Breast epithelium (tissue), 4 donors: Measurements from ENCODE around the gene FLT3LG. TPM values are rescaled to one million over a fixed set of nuclear protein-coding genes. Genes with fewer than 3 reads are reported as not detected.

Experiments
- DNase-seq, 2 donors: peaks; one replicate each; pipeline ENCODE4 v3.0.0-alpha.2; 2019; ENCODE audit warnings: low spot score in 2 of 2
- H3K27ac ChIP-seq, 2 donors: fragments of 200-600 bp; sonication (generic) in 1 of 2; one replicate each; pipeline ENCODE4 v1.5.1; 2016 to 2019; ENCODE audit warnings: mild to moderate bottlenecking in 1 of 2
- H3K27me3 ChIP-seq, 2 donors: fragments of 200-600 bp; sonication (generic) in 1 of 2; one replicate each; pipeline versions ENCODE4 v1.5.1 to v1.6.0; 2017 to 2019; ENCODE audit warnings: control low read depth in 1 of 2, mild to moderate bottlenecking in 1 of 2
- H3K36me3 ChIP-seq: fragments of 200-600 bp; one replicate; pipeline ENCODE4 v1.5.1; 2019
- H3K4me1 ChIP-seq, 2 donors: fragments of 200-600 bp; sonication (generic); one replicate each; pipeline ENCODE4 v1.5.1; 2016 to 2019; ENCODE audit warnings: control low read depth in 1 of 2
- H3K4me3 ChIP-seq, 3 donors: fragments of 200-600 bp; sonication (generic); 1 replicate in 2 of 3; 2 replicates in 1 of 3; pipeline ENCODE4 v1.5.1; 2016 to 2019; ENCODE audit warnings: mild to moderate bottlenecking in 3 of 3, moderate library complexity in 2 of 3
- H3K9me3 ChIP-seq, 2 donors: fragments of 200-600 bp; sonication (generic) in 1 of 2; one replicate each; pipeline ENCODE4 v1.5.1; 2016 to 2019; ENCODE audit warnings: control low read depth in 1 of 2
- CTCF ChIP-seq, 3 donors: fragments of 450-650 bp; IDR thresholded peaks; one replicate each; pipeline ENCODE4 v1.5.1; 2016 to 2017; ENCODE audit warnings: antibody characterized with exemption in 3 of 3, mild to moderate bottlenecking in 3 of 3, moderate library complexity in 3 of 3
- POLR2A ChIP-seq: fragments of 450-650 bp; IDR thresholded peaks from one replicate; pipeline ENCODE4 v1.6.1; 2016; ENCODE audit warnings: antibody characterized with exemption, mild to moderate bottlenecking, moderate library complexity
- POLR2AphosphoS5 ChIP-seq, 3 donors: sonication (generic); formaldehyde crosslinking; IDR thresholded peaks; one replicate each; pipeline ENCODE4 v1.6.1; 2017; ENCODE audit warnings: antibody characterized with exemption in 3 of 3
- intact Hi-C: fragments of 100-400 bp; cut with DNase I; formaldehyde crosslinking; loops from one replicate; pipeline ENCODE4 v1.15.1; 2023; ENCODE audit warnings: low total_unique reads
- total RNA-seq, 3 donors: library from RNA; depleted of rRNA; stranded (reverse); fragments of >200 nt; gene quantifications; one replicate each; pipeline ENCODE4 v1.1.0, GENCODE V29; 2016

Gene FLT3LG
- total RNA-seq, 3 donors from 2014 or later = 4.3 to 7.0 (median 4.6) TPM

DNA sequence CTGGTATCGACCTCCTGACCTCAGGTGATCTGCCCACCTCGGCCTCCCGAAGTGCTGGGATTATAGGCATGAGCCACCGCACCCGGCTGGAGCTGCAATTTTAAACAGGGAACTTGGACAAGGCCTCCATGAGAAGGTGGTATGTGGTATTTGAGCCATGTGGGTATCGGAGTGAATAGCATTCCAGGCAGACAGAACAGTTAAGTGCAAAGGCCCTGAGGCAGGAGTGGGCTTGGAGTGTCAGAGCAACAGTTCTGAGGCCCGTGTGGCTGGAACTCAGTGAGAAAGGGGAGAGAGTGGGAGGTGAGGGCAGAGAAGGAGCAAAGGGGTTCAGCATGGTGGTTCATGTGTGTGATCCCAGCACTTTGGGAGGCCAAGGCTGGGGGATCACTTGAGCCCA lies 56.7 kb downstream of the FLT3LG start:
- TF ChIP-seq POLR2AphosphoS5 (IDR thresholded peaks at IDR 0.05) (no peak), POLR2A (no peak), CTCF (IDR thresholded peaks at IDR 0.05) (no peak)
- no peak overlapping the region for H3K27ac ChIP-seq
- no peaks in the 10 kb centered on the region for H3K9me3 ChIP-seq
- no peak overlapping the region for H3K4me3 ChIP-seq
- no peak for DNase-seq
- no peaks in the 10 kb centered on the region for H3K36me3 ChIP-seq
- H3K4me1 ChIP-seq = peaks cover 0 to 3% of the 10 kb centered on the region in 2 donors
- intact Hi-C loops = no loop called here
- H3K27me3 ChIP-seq = no peaks in the 10 kb centered on the region

GRCh38 chr19:49533551-49534488 lies 59.8 kb downstream of the FLT3LG start:
- Histone ChIP-seq H3K9me3 (no peaks in the 10 kb centered on the region), H3K4me3 (peak overlapping the region; percentile 46 to 67 (median 63)), H3K4me1 (peaks cover 0 to 3% of the 10 kb centered on the region in 2 donors), H3K36me3 (no peaks in the 10 kb centered on the region), H3K27me3 (no peaks in the 10 kb centered on the region), H3K27ac (no peak overlapping the region)
- intact Hi-C loops = loop anchor here (1.0 kb wide), 1 partner anchor 26 kb away; no protein-coding TSS in a partner anchor
- DNase-seq = peak; percentile 63 to 75
- TF ChIP-seq CTCF (IDR thresholded peaks at IDR 0.05) (peak in 2 of 3 donors; percentile 20 to 50), POLR2A (no peak)

GRCh38 chr19:49534632-49535385 lies 60.8 kb downstream of the FLT3LG start:
- no peak overlapping the region for H3K27ac ChIP-seq
- H3K27me3 ChIP-seq = no peaks in the 10 kb centered on the region
- no peak for DNase-seq
- H3K9me3 ChIP-seq = no peaks in the 10 kb centered on the region
- TF ChIP-seq CTCF (IDR thresholded peaks at IDR 0.05) = no peak
- no peak for TF ChIP-seq POLR2AphosphoS5 (IDR thresholded peaks at IDR 0.05)
- no peak for TF ChIP-seq POLR2A
- intact Hi-C loops = no loop called here
- no peaks in the 10 kb centered on the region for H3K36me3 ChIP-seq
- peaks cover 0 to 3% of the 10 kb centered on the region in 2 donors for H3K4me1 ChIP-seq
- peak overlapping the region in 2 of 3 donors; percentile 63 to 67 for H3K4me3 ChIP-seq

Other genes with a start within 250 kb of the FLT3LG start
- gene SLC6A16, start 149.0 kb upstream of the FLT3LG start, total RNA-seq = 1 to 10 TPM; 1.2 to 2.7 (median 2.0) TPM
- 10 to 100 TPM in 2 of 3 donors, 1 to 10 TPM in 1; 2.9 to 19.7 (median 15.4) TPM for gene CD37, start 138.8 kb upstream of the FLT3LG start, total RNA-seq
- 10 to 100 TPM; 24.9 to 30.0 (median 25.1) TPM for gene TEAD2, start 111.8 kb upstream of the FLT3LG start, total RNA-seq
- 1 to 10 TPM in 1 of 3 donors, under 1 TPM in 1, not detected in 1; 0.64 to 1.8 TPM for gene DKKL1, start 110.3 kb upstream of the FLT3LG start, total RNA-seq
- 1 to 10 TPM in 1 of 3 donors, not detected in 2; 1.9 TPM for gene KASH5, start 86.0 kb upstream of the FLT3LG start, total RNA-seq
- not detected for gene PTH2, start 50.8 kb upstream of the FLT3LG start, total RNA-seq
- gene GFY, start 48.8 kb upstream of the FLT3LG start, total RNA-seq = not detected
- 1 to 10 TPM in 1 of 3 donors, under 1 TPM in 2; 0.44 to 4.3 (median 0.98) TPM for gene SLC17A7, start 32.7 kb upstream of the FLT3LG start, total RNA-seq
- gene PIH1D1, start 22.4 kb upstream of the FLT3LG start, total RNA-seq = 100 to 1,000 TPM in 2 of 3 donors, 10 to 100 TPM in 1; 94.4 to 121 (median 106) TPM
- 10 to 100 TPM; 20.6 to 34.4 (median 32.2) TPM for gene ALDH16A1, start 21.0 kb upstream of the FLT3LG start, total RNA-seq
- gene RPL13A, start 13.4 kb downstream of the FLT3LG start, total RNA-seq = 1,000 to 10,000 TPM; 3,591 to 5,468 (median 4,346) TPM
- gene RPS11, start 22.2 kb downstream of the FLT3LG start, total RNA-seq = 1,000 to 10,000 TPM; 5,709 to 7,550 (median 5,876) TPM
- 100 to 1,000 TPM; 164 to 389 (median 199) TPM for gene FCGRT, start 38.4 kb downstream of the FLT3LG start, total RNA-seq
- gene RCN3, start 53.8 kb downstream of the FLT3LG start, total RNA-seq = 10 to 100 TPM; 17.3 to 40.2 (median 34.7) TPM
- 10 to 100 TPM; 54.7 to 60.0 (median 57.4) TPM for gene NOSIP, start 106.3 kb downstream of the FLT3LG start, total RNA-seq
- gene PRRG2, start 107.1 kb downstream of the FLT3LG start, total RNA-seq = 10 to 100 TPM in 2 of 3 donors, under 1 TPM in 1; 0.32 to 16.1 (median 10.2) TPM
- 1 to 10 TPM; 6.2 to 8.8 (median 6.3) TPM for gene PRR12, start 117.0 kb downstream of the FLT3LG start, total RNA-seq
- gene RRAS, start 165.9 kb downstream of the FLT3LG start, total RNA-seq = 100 to 1,000 TPM in 1 of 3 donors, 10 to 100 TPM in 2; 34.8 to 114 (median 41.0) TPM
- gene SCAF1, start 168.0 kb downstream of the FLT3LG start, total RNA-seq = 10 to 100 TPM in 2 of 3 donors, 1 to 10 TPM in 1; 9.8 to 15.4 (median 10.6) TPM
- 100 to 1,000 TPM in 1 of 3 donors, 10 to 100 TPM in 2; 39.7 to 100 (median 52.4) TPM for gene IRF3, start 191.6 kb downstream of the FLT3LG start, total RNA-seq
- 10 to 100 TPM in 1 of 3 donors, 1 to 10 TPM in 2; 5.1 to 11.7 (median 8.5) TPM for gene BCL2L12, start 191.7 kb downstream of the FLT3LG start, total RNA-seq
- gene PRMT1, start 203.1 kb downstream of the FLT3LG start, total RNA-seq = 100 to 1,000 TPM; 137 to 227 (median 154) TPM
- 1 to 10 TPM; 1.3 to 2.9 (median 1.4) TPM for gene ADM5, start 215.4 kb downstream of the FLT3LG start, total RNA-seq
- gene CPT1C, start 216.9 kb downstream of the FLT3LG start, total RNA-seq = 10 to 100 TPM in 1 of 3 donors, 1 to 10 TPM in 1, under 1 TPM in 1; 0.80 to 14.4 (median 2.8) TPM